GM23338 (cell line): ENCODE results near the gene PRR12. TPM values are rescaled to one million over a fixed set of nuclear protein-coding genes. Genes with fewer than 3 reads are reported as not detected.

Source experiments
- ATAC-seq: fragments of 200-7000 bp; cut with Tn5 transposase; 3 replicates; pipeline ENCODE4 v1.9.1; 2020
- DNase-seq: peaks from one replicate; pipeline ENCODE4 v3.0.0-alpha.2; 2015; ENCODE audit warnings: low spot score
- H2AFZ ChIP-seq: fragments of 200-600 bp; sonication (generic); 2 replicates; pipeline ENCODE4 v1.8.0; 2016; ENCODE audit warnings: antibody characterized with exemption, mild to moderate bottlenecking, moderate library complexity
- H3F3A ChIP-seq: fragments of 200-600 bp; sonication (generic); replicated peaks from 2 replicates; pipeline ENCODE4 v1.8.0; 2017; ENCODE audit warnings: antibody characterized with exemption, mixed run types, low read depth
- H3K27ac ChIP-seq: fragments of 200-600 bp; sonication (generic); 2 replicates; pipeline ENCODE4 v1.6.1; 2016; ENCODE audit warnings: low read depth
- H3K27me3 ChIP-seq: fragments of 200-600 bp; sonication (generic); 2 replicates; pipeline ENCODE4 v1.8.0; 2016; ENCODE audit warnings: mild to moderate bottlenecking, mixed run types, moderate library complexity; ENCODE audit not compliant: insufficient read depth
- H3K36me3 ChIP-seq: fragments of 200-600 bp; sonication (generic); 2 replicates; pipeline ENCODE4 v1.8.0; 2016; ENCODE audit warnings: mild to moderate bottlenecking; ENCODE audit not compliant: insufficient read depth
- H3K4me1 ChIP-seq: fragments of 200-600 bp; sonication (generic); 2 replicates; pipeline ENCODE4 v1.8.0; 2016; ENCODE audit warnings: mild to moderate bottlenecking, moderate library complexity; ENCODE audit not compliant: insufficient read depth
- H3K4me2 ChIP-seq: fragments of 200-600 bp; sonication (generic); 2 replicates; pipeline ENCODE4 v1.7.1; 2017; ENCODE audit warnings: mixed run types
- H3K4me3 ChIP-seq: fragments of 200-600 bp; sonication (generic); 2 replicates; pipeline ENCODE4 v1.6.1; 2016; ENCODE audit warnings: mixed run types
- H3K79me2 ChIP-seq: fragments of 200-600 bp; sonication (generic); replicated peaks from 2 replicates; pipeline ENCODE4 v1.8.0; 2017; ENCODE audit warnings: mild to moderate bottlenecking; ENCODE audit not compliant: insufficient read depth
- H3K9me2 ChIP-seq: fragments of 200-600 bp; sonication (generic); 2 replicates; pipeline ENCODE4 v1.8.0; 2017; ENCODE audit not compliant: insufficient read depth
- H4K20me1 ChIP-seq: fragments of 200-600 bp; sonication (generic); replicated peaks from 2 replicates; pipeline ENCODE4 v1.8.0; 2017; ENCODE audit warnings: mild to moderate bottlenecking; ENCODE audit not compliant: insufficient read depth
- H3K27ac Mint-ChIP-seq: 2 replicates; pipeline ENCODE4 v1.8.0; 2020; ENCODE audit warnings: inconsistent platforms, mild to moderate bottlenecking, moderate library complexity, mixed read lengths
- H3K27me3 Mint-ChIP-seq: 3 replicates; pipeline ENCODE4 v1.8.0; 2022; ENCODE audit warnings: low read depth, mild to moderate bottlenecking, moderate library complexity, mixed read lengths, inconsistent platforms; ENCODE audit not compliant: insufficient read depth, poor library complexity
- H3K36me3 Mint-ChIP-seq: 3 replicates; pipeline ENCODE4 v1.8.0; 2021; ENCODE audit warnings: low read depth, mild to moderate bottlenecking, inconsistent platforms, moderate library complexity, mixed read lengths
- H3K4me1 Mint-ChIP-seq: 3 replicates; pipeline ENCODE4 v1.8.0; 2020; ENCODE audit warnings: mild to moderate bottlenecking, inconsistent platforms, mixed read lengths
- H3K4me3 Mint-ChIP-seq: 3 replicates; pipeline ENCODE4 v1.8.0; 2021; ENCODE audit warnings: moderate library complexity, mild to moderate bottlenecking, inconsistent platforms, mixed read lengths
- H3K9me3 Mint-ChIP-seq: 3 replicates; pipeline ENCODE4 v1.8.0; 2020; ENCODE audit warnings: moderate library complexity, mild to moderate bottlenecking, inconsistent platforms, mixed read lengths
- CREB1 ChIP-seq: fragments of 250-450 bp; sonication (Bioruptor Pico); IDR thresholded peaks from 2 replicates; pipeline ENCODE4 v1.5.0; 2020; ENCODE audit warnings: low read depth, mild to moderate bottlenecking, moderate library complexity
- EZH2 ChIP-seq: fragments of 200-600 bp; sonication (generic); IDR thresholded peaks from one replicate; pipeline ENCODE4 v1.8.0; 2017; ENCODE audit warnings: antibody characterized with exemption, mild to moderate bottlenecking, low read depth; ENCODE audit not compliant: unreplicated experiment
- EZH2phosphoT487 ChIP-seq: fragments of 200-600 bp; sonication (generic); IDR thresholded peaks from one replicate; pipeline ENCODE4 v1.8.1; 2018; ENCODE audit warnings: antibody characterized with exemption; ENCODE audit not compliant: unreplicated experiment
- JUNB ChIP-seq: IDR thresholded peaks from one replicate; pipeline ENCODE4 v1.6.1; 2016; ENCODE audit warnings: antibody characterized with exemption; ENCODE audit not compliant: unreplicated experiment
- NANOG ChIP-seq: IDR thresholded peaks from 2 replicates; pipeline ENCODE4 v1.6.1; 2016; ENCODE audit warnings: antibody characterized with exemption, borderline replicate concordance
- POLR2AphosphoS5 ChIP-seq: IDR thresholded peaks from 2 replicates; pipeline ENCODE4 v1.6.1; 2016; ENCODE audit warnings: antibody characterized with exemption, low read depth
- STAT1 ChIP-seq: IDR thresholded peaks from one replicate; pipeline ENCODE4 v1.6.1; 2016; ENCODE audit warnings: antibody characterized with exemption; ENCODE audit not compliant: unreplicated experiment
- ZNF114 ChIP-seq: fragments of 250-450 bp; sonication (Bioruptor Pico); IDR thresholded peaks from 2 replicates; pipeline ENCODE4 v1.5.0; 2020; ENCODE audit warnings: mild to moderate bottlenecking, moderate library complexity
- ZNF331 ChIP-seq: fragments of 250-450 bp; sonication (Bioruptor Pico); IDR thresholded peaks from 2 replicates; pipeline ENCODE4 v1.5.0; 2020; ENCODE audit warnings: low read depth, mild to moderate bottlenecking, moderate library complexity
- polyA plus RNA-seq: library from polyadenylated mRNA; unstranded; fragments of >200 nt; fragmentation: Nextera tagmentation; extraction: Ambion mirVana; gene quantifications from 2 replicates; pipeline ENCODE4 v1.2.1, GENCODE V29; 2016
- total RNA-seq: library from RNA; depleted of rRNA; stranded (reverse); fragments of >200 nt; shearing (Covaris generic); gene quantifications from 2 replicates; pipeline ENCODE4 v1.2.3, GENCODE V29; 2014
- TF ChIP-seq, protein P1 (sequence below): IDR thresholded peaks from 2 replicates; pipeline ENCODE4 v1.6.1; 2016; ENCODE audit warnings: antibody characterized with exemption
- TF ChIP-seq, protein P2 (sequence below): fragments of 250-450 bp; sonication (Bioruptor Pico); IDR thresholded peaks from 2 replicates; pipeline ENCODE4 v1.5.0; 2020; ENCODE audit warnings: mild to moderate bottlenecking, moderate library complexity
- TF ChIP-seq, protein P3 (sequence below): IDR thresholded peaks from one replicate; pipeline ENCODE4 v1.6.1; 2018; ENCODE audit warnings: antibody characterized with exemption; ENCODE audit not compliant: unreplicated experiment
- TF ChIP-seq, protein P4 (sequence below), 2 experiments: fragments of 200-600 bp in 1 of 2; sonication (generic) in 1 of 2; conservative IDR thresholded peaks; 2 replicates each; pipeline versions ENCODE4 v1.5.1 to v1.6.1; 2016 to 2017; ENCODE audit warnings: antibody characterized with exemption in 2 of 2, low read depth in 2 of 2, mild to moderate bottlenecking in 2 of 2, moderate library complexity in 1 of 2

PRR12 gene
- total and polyA plus RNA-seq, 2 experiments from 2014 or later = 8.6 to 41.6 TPM

DNA sequence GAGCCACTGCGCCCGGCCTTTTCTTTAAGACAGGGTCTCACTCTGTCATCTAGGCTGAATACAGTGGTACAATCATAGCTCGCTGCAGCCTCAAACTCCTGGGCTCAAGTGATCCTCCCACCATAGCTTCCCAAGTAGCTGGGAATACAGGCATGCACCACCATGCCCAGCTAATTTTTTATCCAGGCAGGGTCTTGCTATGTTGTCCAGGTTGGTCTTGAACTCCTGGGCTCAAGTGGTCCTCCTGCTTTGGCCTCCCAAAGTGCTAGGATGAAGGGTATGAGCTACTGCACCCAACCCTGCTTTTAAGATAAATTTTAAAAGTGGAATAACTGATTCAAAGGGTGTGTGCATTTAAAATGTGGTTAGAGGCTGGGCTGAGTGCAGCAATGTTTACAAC lies 24.7 kb upstream of the PRR12 start:
- Histone ChIP-seq H3K79me2 (peaks cover 61% of the 10 kb centered on the region), H3K4me2 (no peak overlapping the region), H2AFZ (no peak overlapping the region), H3K4me1 (peaks cover 9% of the 10 kb centered on the region), H3K4me3 (no peak overlapping the region), H3F3A (0 out of 2 replicates have a peak, but pooled peaks cover 17% of the 10 kb centered on the region), H3K36me3 (no peaks in the 10 kb centered on the region), H4K20me1 (peaks cover 17% of the 10 kb centered on the region), H3K9me2 (no peaks in the 10 kb centered on the region), H3K27me3 (no peaks in the 10 kb centered on the region), H3K27ac (no peak overlapping the region)
- Mint-ChIP-seq H3K27ac (no peak overlapping the region), H3K4me1 (peaks cover 11% of the 10 kb centered on the region; the same call in 2 of the 3 replicates), H3K4me3 (no peak overlapping the region), H3K9me3 (no peaks in the 10 kb centered on the region), H3K27me3 (no peaks in the 10 kb centered on the region), H3K36me3 (no peaks in the 10 kb centered on the region; the same call in 2 of the 3 replicates)
- DNase-seq (no peak), ATAC-seq (no peak)
- TF ChIP-seq POLR2AphosphoS5 = no peak
- TF ChIP-seq, protein P1, sequence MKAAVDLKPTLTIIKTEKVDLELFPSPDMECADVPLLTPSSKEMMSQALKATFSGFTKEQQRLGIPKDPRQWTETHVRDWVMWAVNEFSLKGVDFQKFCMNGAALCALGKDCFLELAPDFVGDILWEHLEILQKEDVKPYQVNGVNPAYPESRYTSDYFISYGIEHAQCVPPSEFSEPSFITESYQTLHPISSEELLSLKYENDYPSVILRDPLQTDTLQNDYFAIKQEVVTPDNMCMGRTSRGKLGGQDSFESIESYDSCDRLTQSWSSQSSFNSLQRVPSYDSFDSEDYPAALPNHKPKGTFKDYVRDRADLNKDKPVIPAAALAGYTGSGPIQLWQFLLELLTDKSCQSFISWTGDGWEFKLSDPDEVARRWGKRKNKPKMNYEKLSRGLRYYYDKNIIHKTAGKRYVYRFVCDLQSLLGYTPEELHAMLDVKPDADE = no peak
- TF ChIP-seq, protein P2, sequence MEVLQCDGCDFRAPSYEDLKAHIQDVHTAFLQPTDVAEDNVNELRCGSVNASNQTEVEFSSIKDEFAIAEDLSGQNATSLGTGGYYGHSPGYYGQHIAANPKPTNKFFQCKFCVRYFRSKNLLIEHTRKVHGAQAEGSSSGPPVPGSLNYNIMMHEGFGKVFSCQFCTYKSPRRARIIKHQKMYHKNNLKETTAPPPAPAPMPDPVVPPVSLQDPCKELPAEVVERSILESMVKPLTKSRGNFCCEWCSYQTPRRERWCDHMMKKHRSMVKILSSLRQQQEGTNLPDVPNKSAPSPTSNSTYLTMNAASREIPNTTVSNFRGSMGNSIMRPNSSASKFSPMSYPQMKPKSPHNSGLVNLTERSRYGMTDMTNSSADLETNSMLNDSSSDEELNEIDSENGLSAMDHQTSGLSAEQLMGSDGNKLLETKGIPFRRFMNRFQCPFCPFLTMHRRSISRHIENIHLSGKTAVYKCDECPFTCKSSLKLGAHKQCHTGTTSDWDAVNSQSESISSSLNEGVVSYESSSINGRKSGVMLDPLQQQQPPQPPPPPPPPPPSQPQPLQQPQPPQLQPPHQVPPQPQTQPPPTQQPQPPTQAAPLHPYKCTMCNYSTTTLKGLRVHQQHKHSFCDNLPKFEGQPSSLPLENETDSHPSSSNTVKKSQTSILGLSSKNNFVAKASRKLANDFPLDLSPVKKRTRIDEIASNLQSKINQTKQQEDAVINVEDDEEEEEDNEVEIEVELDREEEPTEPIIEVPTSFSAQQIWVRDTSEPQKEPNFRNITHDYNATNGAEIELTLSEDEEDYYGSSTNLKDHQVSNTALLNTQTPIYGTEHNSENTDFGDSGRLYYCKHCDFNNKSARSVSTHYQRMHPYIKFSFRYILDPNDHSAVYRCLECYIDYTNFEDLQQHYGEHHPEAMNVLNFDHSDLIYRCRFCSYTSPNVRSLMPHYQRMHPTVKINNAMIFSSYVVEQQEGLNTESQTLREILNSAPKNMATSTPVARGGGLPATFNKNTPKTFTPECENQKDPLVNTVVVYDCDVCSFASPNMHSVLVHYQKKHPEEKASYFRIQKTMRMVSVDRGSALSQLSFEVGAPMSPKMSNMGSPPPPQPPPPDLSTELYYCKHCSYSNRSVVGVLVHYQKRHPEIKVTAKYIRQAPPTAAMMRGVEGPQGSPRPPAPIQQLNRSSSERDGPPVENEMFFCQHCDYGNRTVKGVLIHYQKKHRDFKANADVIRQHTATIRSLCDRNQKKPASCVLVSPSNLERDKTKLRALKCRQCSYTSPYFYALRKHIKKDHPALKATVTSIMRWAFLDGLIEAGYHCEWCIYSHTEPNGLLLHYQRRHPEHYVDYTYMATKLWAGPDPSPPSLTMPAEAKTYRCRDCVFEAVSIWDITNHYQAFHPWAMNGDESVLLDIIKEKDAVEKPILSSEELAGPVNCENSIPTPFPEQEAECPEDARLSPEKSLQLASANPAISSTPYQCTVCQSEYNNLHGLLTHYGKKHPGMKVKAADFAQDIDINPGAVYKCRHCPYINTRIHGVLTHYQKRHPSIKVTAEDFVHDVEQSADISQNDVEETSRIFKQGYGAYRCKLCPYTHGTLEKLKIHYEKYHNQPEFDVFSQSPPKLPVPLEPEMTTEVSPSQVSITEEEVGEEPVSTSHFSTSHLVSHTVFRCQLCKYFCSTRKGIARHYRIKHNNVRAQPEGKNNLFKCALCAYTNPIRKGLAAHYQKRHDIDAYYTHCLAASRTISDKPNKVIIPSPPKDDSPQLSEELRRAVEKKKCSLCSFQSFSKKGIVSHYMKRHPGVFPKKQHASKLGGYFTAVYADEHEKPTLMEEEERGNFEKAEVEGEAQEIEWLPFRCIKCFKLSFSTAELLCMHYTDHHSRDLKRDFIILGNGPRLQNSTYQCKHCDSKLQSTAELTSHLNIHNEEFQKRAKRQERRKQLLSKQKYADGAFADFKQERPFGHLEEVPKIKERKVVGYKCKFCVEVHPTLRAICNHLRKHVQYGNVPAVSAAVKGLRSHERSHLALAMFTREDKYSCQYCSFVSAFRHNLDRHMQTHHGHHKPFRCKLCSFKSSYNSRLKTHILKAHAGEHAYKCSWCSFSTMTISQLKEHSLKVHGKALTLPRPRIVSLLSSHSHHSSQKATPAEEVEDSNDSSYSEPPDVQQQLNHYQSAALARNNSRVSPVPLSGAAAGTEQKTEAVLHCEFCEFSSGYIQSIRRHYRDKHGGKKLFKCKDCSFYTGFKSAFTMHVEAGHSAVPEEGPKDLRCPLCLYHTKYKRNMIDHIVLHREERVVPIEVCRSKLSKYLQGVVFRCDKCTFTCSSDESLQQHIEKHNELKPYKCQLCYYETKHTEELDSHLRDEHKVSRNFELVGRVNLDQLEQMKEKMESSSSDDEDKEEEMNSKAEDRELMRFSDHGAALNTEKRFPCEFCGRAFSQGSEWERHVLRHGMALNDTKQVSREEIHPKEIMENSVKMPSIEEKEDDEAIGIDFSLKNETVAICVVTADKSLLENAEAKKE = no peak
- TF ChIP-seq CREB1 = no peak
- TF ChIP-seq EZH2phosphoT487 = no peak
- TF ChIP-seq ZNF331 = no peak
- no peak for TF ChIP-seq ZNF114
- no peak for TF ChIP-seq STAT1
- no peak for TF ChIP-seq NANOG
- TF ChIP-seq JUNB = no peak
- TF ChIP-seq, protein P3, sequence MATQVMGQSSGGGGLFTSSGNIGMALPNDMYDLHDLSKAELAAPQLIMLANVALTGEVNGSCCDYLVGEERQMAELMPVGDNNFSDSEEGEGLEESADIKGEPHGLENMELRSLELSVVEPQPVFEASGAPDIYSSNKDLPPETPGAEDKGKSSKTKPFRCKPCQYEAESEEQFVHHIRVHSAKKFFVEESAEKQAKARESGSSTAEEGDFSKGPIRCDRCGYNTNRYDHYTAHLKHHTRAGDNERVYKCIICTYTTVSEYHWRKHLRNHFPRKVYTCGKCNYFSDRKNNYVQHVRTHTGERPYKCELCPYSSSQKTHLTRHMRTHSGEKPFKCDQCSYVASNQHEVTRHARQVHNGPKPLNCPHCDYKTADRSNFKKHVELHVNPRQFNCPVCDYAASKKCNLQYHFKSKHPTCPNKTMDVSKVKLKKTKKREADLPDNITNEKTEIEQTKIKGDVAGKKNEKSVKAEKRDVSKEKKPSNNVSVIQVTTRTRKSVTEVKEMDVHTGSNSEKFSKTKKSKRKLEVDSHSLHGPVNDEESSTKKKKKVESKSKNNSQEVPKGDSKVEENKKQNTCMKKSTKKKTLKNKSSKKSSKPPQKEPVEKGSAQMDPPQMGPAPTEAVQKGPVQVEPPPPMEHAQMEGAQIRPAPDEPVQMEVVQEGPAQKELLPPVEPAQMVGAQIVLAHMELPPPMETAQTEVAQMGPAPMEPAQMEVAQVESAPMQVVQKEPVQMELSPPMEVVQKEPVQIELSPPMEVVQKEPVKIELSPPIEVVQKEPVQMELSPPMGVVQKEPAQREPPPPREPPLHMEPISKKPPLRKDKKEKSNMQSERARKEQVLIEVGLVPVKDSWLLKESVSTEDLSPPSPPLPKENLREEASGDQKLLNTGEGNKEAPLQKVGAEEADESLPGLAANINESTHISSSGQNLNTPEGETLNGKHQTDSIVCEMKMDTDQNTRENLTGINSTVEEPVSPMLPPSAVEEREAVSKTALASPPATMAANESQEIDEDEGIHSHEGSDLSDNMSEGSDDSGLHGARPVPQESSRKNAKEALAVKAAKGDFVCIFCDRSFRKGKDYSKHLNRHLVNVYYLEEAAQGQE = no peak
- TF ChIP-seq, protein P4, sequence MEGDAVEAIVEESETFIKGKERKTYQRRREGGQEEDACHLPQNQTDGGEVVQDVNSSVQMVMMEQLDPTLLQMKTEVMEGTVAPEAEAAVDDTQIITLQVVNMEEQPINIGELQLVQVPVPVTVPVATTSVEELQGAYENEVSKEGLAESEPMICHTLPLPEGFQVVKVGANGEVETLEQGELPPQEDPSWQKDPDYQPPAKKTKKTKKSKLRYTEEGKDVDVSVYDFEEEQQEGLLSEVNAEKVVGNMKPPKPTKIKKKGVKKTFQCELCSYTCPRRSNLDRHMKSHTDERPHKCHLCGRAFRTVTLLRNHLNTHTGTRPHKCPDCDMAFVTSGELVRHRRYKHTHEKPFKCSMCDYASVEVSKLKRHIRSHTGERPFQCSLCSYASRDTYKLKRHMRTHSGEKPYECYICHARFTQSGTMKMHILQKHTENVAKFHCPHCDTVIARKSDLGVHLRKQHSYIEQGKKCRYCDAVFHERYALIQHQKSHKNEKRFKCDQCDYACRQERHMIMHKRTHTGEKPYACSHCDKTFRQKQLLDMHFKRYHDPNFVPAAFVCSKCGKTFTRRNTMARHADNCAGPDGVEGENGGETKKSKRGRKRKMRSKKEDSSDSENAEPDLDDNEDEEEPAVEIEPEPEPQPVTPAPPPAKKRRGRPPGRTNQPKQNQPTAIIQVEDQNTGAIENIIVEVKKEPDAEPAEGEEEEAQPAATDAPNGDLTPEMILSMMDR (conservative IDR thresholded peaks at IDR 0.05; ENCODE audit: low read depth in 2 of 2) = no peak
- TF ChIP-seq EZH2 = no peak
